Loucy (cell line): ENCODE data around the gene TUBD1.
"Not testable (repeated sequence)": the region's sequence is repeated elsewhere in the genome, so short reads cannot be mapped to it uniquely, and the experiment has no call there.

Experiments
- H2AFZ ChIP-seq: fragments of 200-600 bp; sonication (generic); 2 replicates; pipeline ENCODE4 v1.6.0; 2016; ENCODE audit warnings: antibody characterized with exemption, mild to moderate bottlenecking, low read length, moderate library complexity
- H3F3A ChIP-seq: fragments of 200-600 bp; 2 replicates; pipeline ENCODE4 v1.6.0; 2016; ENCODE audit warnings: antibody characterized with exemption, low read depth, mild to moderate bottlenecking
- H3K27me3 ChIP-seq: fragments of 200-600 bp; sonication (generic); 2 replicates; pipeline ENCODE4 v1.6.1; 2014; ENCODE audit warnings: low read length, mild to moderate bottlenecking; ENCODE audit not compliant: insufficient read depth, poor library complexity, severe bottlenecking
- H3K36me3 ChIP-seq: fragments of 200-600 bp; sonication (generic); 2 replicates; pipeline ENCODE4 v1.6.1; 2016; ENCODE audit warnings: low read length; ENCODE audit not compliant: insufficient read depth
- H3K4me1 ChIP-seq: fragments of 200-600 bp; sonication (generic); 2 replicates; pipeline ENCODE4 v1.5.1; 2014; ENCODE audit warnings: low read length, mild to moderate bottlenecking; ENCODE audit not compliant: insufficient read depth, poor library complexity, severe bottlenecking
- H3K4me2 ChIP-seq: fragments of 200-600 bp; sonication (generic); 2 replicates; pipeline ENCODE4 v1.6.0; 2014; ENCODE audit warnings: antibody characterized with exemption, low read length, low read depth, mild to moderate bottlenecking; ENCODE audit not compliant: poor library complexity, severe bottlenecking
- H3K4me3 ChIP-seq: fragments of 200-600 bp; sonication (generic); 2 replicates; pipeline ENCODE4 v1.5.1; 2014; ENCODE audit warnings: low read length, mild to moderate bottlenecking, mixed read lengths; ENCODE audit not compliant: poor library complexity, severe bottlenecking
- H3K79me2 ChIP-seq: fragments of 200-600 bp; sonication (generic); 2 replicates; pipeline ENCODE4 v1.6.1; 2014; ENCODE audit warnings: low read length; ENCODE audit not compliant: insufficient read depth
- H3K9ac ChIP-seq: fragments of 200-600 bp; sonication (generic); 2 replicates; pipeline ENCODE4 v1.6.0; 2014; ENCODE audit warnings: mild to moderate bottlenecking, low read depth, low read length, moderate library complexity; ENCODE audit not compliant: poor library complexity, severe bottlenecking
- H3K9me2 ChIP-seq: fragments of 200-600 bp; sonication (generic); replicated peaks from 2 replicates; pipeline ENCODE4 v1.6.1; 2016; ENCODE audit warnings: low read depth, low read length, mixed read lengths
- H3K9me3 ChIP-seq: fragments of 200-600 bp; sonication (generic); 2 replicates; pipeline ENCODE4 v1.6.1; 2014; ENCODE audit warnings: mild to moderate bottlenecking, antibody characterized with exemption, low read length, low read depth; ENCODE audit not compliant: insufficient read depth
- H4K20me1 ChIP-seq: fragments of 200-600 bp; sonication (generic); 2 replicates; pipeline ENCODE4 v1.6.0; 2014; ENCODE audit warnings: antibody characterized with exemption, low read length, mild to moderate bottlenecking; ENCODE audit not compliant: insufficient read depth, poor library complexity, severe bottlenecking
- CTCF ChIP-seq: fragments of 200-600 bp; sonication (generic); conservative IDR thresholded peaks from 2 replicates; pipeline ENCODE4 v1.5.1; 2014; ENCODE audit warnings: mild to moderate bottlenecking, antibody characterized with exemption, low read length
- EZH2phosphoT487 ChIP-seq: fragments of 200-600 bp; IDR thresholded peaks from 2 replicates; pipeline ENCODE4 v1.6.1; 2018; ENCODE audit warnings: antibody characterized with exemption, mild to moderate bottlenecking, moderate library complexity, borderline replicate concordance

Gene TUBD1

GRCh38 chr17:59853168-59853918 is 39.4 kb downstream of the TUBD1 start:
- Histone ChIP-seq H3K79me2 (no peaks in the 10 kb centered on the region), H3K9me3 (no peaks in the 10 kb centered on the region), H3K4me2 (no peak overlapping the region), H3K9me2 (no peaks in the 10 kb centered on the region), H3K4me3 (no peak overlapping the region), H3K27me3 (no peaks in the 10 kb centered on the region), H2AFZ (peak overlapping the region; percentile 38; the same call in 1 of the 2 replicates), H4K20me1 (no peaks in the 10 kb centered on the region), H3K9ac (no peak overlapping the region), H3K4me1 (peaks cover 5% of the 10 kb centered on the region), H3K36me3 (no peaks in the 10 kb centered on the region), H3F3A (no peaks in the 10 kb centered on the region; the same call in 1 of the 2 replicates)
- peak; percentile 66 for TF ChIP-seq CTCF
- no peak for TF ChIP-seq EZH2phosphoT487

GRCh38 chr17:59852847-59853167 is 39.9 kb downstream of the TUBD1 start:
- not testable (repeated sequence) for H3K4me3 ChIP-seq, H3K9ac ChIP-seq
- peak overlapping the region; percentile 38; the same call in 1 of the 2 replicates for H2AFZ ChIP-seq

GRCh38 chr17:59851439-59852375 is 41.0 kb downstream of the TUBD1 start:
- H2AFZ ChIP-seq = no peak overlapping the region
- H3K4me1 ChIP-seq = peaks cover 5% of the 10 kb centered on the region
- no peaks in the 10 kb centered on the region for H3K79me2 ChIP-seq
- no peaks in the 10 kb centered on the region for H3K9me2 ChIP-seq
- H4K20me1 ChIP-seq = no peaks in the 10 kb centered on the region
- H3K9me3 ChIP-seq = no peaks in the 10 kb centered on the region
- no peak overlapping the region for H3K9ac ChIP-seq
- no peaks in the 10 kb centered on the region for H3K27me3 ChIP-seq
- no peaks in the 10 kb centered on the region for H3K36me3 ChIP-seq
- H3K4me2 ChIP-seq = no peak overlapping the region
- H3K4me3 ChIP-seq = no peak overlapping the region
- no peaks in the 10 kb centered on the region; the same call in 1 of the 2 replicates for H3F3A ChIP-seq
- TF ChIP-seq EZH2phosphoT487 (no peak), CTCF (no peak)

More at GRCh38 chr17:59852847-59853167, 39.9 kb downstream of the TUBD1 start:
- not testable (repeated sequence) for H3K9me3 ChIP-seq, H3K27me3 ChIP-seq, H3K9me2 ChIP-seq, H3K4me2 ChIP-seq, H3K4me1 ChIP-seq, H3K36me3 ChIP-seq, H3K79me2 ChIP-seq, H3F3A ChIP-seq, H4K20me1 ChIP-seq

GRCh38 chr17:59850311-59850710 is 42.4 kb downstream of the TUBD1 start:
- not testable (repeated sequence) for H3K4me3 ChIP-seq, H3K79me2 ChIP-seq, H2AFZ ChIP-seq, H4K20me1 ChIP-seq, H3K9me3 ChIP-seq, H3K27me3 ChIP-seq, H3K9me2 ChIP-seq, H3K4me2 ChIP-seq, H3K36me3 ChIP-seq, H3F3A ChIP-seq, H3K9ac ChIP-seq
- H3K4me1 ChIP-seq = peaks cover 15% of the 10 kb centered on the region
